DOHH2 (cell line): ENCODE measurements around the gene RANBP3.

ENCODE experiments used
- H3F3A ChIP-seq: fragments of 200-600 bp; sonication (generic), shearing (Covaris generic); 2 replicates; pipeline ENCODE4 v1.6.0; 2016; ENCODE audit warnings: antibody characterized with exemption, mild to moderate bottlenecking; ENCODE audit not compliant: control insufficient read depth, insufficient read depth
- H3K27ac ChIP-seq: fragments of 200-600 bp; sonication (generic); 2 replicates; pipeline ENCODE4 v1.5.1; 2014; ENCODE audit warnings: low read depth, mild to moderate bottlenecking, low read length, moderate library complexity
- H3K27me3 ChIP-seq: fragments of 200-600 bp; sonication (generic); 2 replicates; pipeline ENCODE4 v1.6.1; 2014; ENCODE audit warnings: mild to moderate bottlenecking, low read length, mixed read lengths; ENCODE audit not compliant: control insufficient read depth
- H3K36me3 ChIP-seq: fragments of 200-600 bp; sonication (generic); 2 replicates; pipeline ENCODE4 v1.6.1; 2014; ENCODE audit warnings: mild to moderate bottlenecking, low read length, moderate library complexity, mixed read lengths; ENCODE audit not compliant: control insufficient read depth
- H3K4me1 ChIP-seq: fragments of 200-600 bp; sonication (generic); 2 replicates; pipeline ENCODE4 v1.6.1; 2014; ENCODE audit warnings: mild to moderate bottlenecking, low read length, mixed read lengths; ENCODE audit not compliant: control insufficient read depth
- H3K4me2 ChIP-seq: fragments of 200-600 bp; sonication (generic); 2 replicates; pipeline ENCODE4 v1.6.0; 2014; ENCODE audit warnings: mild to moderate bottlenecking, low read length, moderate library complexity
- H3K4me3 ChIP-seq: fragments of 200-600 bp; sonication (generic); 2 replicates; pipeline ENCODE4 v1.5.1; 2014; ENCODE audit warnings: mild to moderate bottlenecking, low read length, mixed read lengths
- H3K79me2 ChIP-seq: fragments of 200-600 bp; sonication (generic); 2 replicates; pipeline ENCODE4 v1.6.1; 2014; ENCODE audit warnings: mild to moderate bottlenecking, low read length, mixed read lengths; ENCODE audit not compliant: control insufficient read depth
- H3K9me2 ChIP-seq: fragments of 200-600 bp; sonication (generic); replicated peaks from 2 replicates; pipeline ENCODE4 v1.6.1; 2014; ENCODE audit warnings: mild to moderate bottlenecking, low read length, mixed read lengths; ENCODE audit not compliant: control insufficient read depth
- H3K9me3 ChIP-seq: fragments of 200-600 bp; sonication (generic); 2 replicates; pipeline ENCODE4 v1.6.1; 2014; ENCODE audit warnings: antibody characterized with exemption, low read length, mixed read lengths; ENCODE audit not compliant: control insufficient read depth, insufficient read depth
- H4K20me1 ChIP-seq: fragments of 200-600 bp; sonication (generic); 2 replicates; pipeline ENCODE4 v1.6.0; 2014; ENCODE audit warnings: low read depth, mild to moderate bottlenecking, antibody characterized with exemption, low read length, moderate library complexity; ENCODE audit not compliant: control insufficient read depth, insufficient read depth
- EZH2phosphoT487 ChIP-seq: fragments of 200-600 bp; sonication (generic); IDR thresholded peaks from 2 replicates; pipeline ENCODE4 v1.6.1; 2017; ENCODE audit warnings: borderline replicate concordance, mild to moderate bottlenecking, antibody characterized with exemption, low read length, moderate library complexity, mixed read lengths
- TF ChIP-seq, protein P1 (sequence below): fragments of 200-600 bp; sonication (generic); IDR thresholded peaks from one replicate; pipeline ENCODE4 v1.5.1; 2014; ENCODE audit warnings: antibody characterized with exemption, mild to moderate bottlenecking, low read depth, low read length; ENCODE audit not compliant: poor library complexity, severe bottlenecking

RANBP3 gene

DNA sequence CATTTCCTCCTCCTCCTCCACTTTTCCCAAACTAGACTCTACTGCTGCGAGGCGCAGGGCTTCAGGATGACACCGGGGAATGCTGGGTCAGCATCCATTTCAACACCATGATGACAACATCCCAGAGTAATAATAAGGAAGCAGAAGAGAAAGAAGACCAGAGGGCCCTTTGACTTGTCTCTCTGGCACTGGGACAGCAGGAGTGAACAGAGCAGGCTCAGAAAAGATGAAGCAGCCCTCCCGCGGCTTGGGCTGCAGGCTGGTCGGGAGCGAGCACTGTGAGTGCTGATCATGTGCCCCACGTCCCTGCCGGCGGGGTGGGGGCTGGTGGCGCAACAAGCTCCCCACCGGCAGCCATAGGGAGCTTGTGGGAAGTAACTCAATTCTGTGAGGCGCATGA is 30.5 kb downstream of the RANBP3 start:
- Histone ChIP-seq H3K79me2 (peaks cover 96% of the 10 kb centered on the region), H3F3A (no peaks in the 10 kb centered on the region), H3K36me3 (peaks cover 52% of the 10 kb centered on the region), H3K27ac (no peak overlapping the region), H3K9me3 (no peaks in the 10 kb centered on the region), H3K4me1 (peaks cover 13% of the 10 kb centered on the region), H3K9me2 (no peaks in the 10 kb centered on the region), H4K20me1 (peaks cover 25% of the 10 kb centered on the region; the same call in 1 of the 2 replicates), H3K27me3 (no peaks in the 10 kb centered on the region), H3K4me3 (no peak overlapping the region), H3K4me2 (no peak overlapping the region)
- no peak for TF ChIP-seq EZH2phosphoT487
- TF ChIP-seq, protein P1, sequence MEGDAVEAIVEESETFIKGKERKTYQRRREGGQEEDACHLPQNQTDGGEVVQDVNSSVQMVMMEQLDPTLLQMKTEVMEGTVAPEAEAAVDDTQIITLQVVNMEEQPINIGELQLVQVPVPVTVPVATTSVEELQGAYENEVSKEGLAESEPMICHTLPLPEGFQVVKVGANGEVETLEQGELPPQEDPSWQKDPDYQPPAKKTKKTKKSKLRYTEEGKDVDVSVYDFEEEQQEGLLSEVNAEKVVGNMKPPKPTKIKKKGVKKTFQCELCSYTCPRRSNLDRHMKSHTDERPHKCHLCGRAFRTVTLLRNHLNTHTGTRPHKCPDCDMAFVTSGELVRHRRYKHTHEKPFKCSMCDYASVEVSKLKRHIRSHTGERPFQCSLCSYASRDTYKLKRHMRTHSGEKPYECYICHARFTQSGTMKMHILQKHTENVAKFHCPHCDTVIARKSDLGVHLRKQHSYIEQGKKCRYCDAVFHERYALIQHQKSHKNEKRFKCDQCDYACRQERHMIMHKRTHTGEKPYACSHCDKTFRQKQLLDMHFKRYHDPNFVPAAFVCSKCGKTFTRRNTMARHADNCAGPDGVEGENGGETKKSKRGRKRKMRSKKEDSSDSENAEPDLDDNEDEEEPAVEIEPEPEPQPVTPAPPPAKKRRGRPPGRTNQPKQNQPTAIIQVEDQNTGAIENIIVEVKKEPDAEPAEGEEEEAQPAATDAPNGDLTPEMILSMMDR: no peak

DNA sequence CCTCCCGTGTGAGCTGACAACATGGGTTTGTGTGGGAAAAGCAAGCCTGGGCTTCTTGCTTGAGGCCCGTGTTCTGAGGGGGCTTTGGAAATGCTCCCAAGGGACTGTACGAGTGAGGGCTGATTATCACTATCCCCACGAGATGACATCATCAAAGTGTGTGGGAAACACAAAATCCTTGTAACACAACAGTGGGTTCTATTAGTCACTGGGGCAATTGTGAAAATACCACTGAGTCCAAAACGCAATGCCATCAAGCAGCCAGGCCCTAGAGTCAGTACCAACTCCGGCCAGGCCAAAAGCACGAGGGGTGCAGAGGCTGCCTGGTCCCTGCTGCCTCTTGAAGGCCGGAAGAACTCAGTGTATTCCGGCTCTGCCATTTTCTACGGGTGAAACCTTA is 34.3 kb downstream of the RANBP3 start:
- no peaks in the 10 kb centered on the region for H3K9me2 ChIP-seq
- no peak overlapping the region for H3K4me3 ChIP-seq
- no peaks in the 10 kb centered on the region for H3K27me3 ChIP-seq
- H3K79me2 ChIP-seq: peaks cover 72% of the 10 kb centered on the region
- no peaks in the 10 kb centered on the region for H3K4me1 ChIP-seq
- H3K36me3 ChIP-seq: peaks cover 42% of the 10 kb centered on the region
- no peak overlapping the region for H3K4me2 ChIP-seq
- H3K9me3 ChIP-seq: no peaks in the 10 kb centered on the region
- no peaks in the 10 kb centered on the region for H3F3A ChIP-seq
- H4K20me1 ChIP-seq: peaks cover 12% of the 10 kb centered on the region; the same call in 1 of the 2 replicates
- H3K27ac ChIP-seq: no peak overlapping the region
- TF ChIP-seq, protein P1: no peak
- no peak for TF ChIP-seq EZH2phosphoT487

DNA sequence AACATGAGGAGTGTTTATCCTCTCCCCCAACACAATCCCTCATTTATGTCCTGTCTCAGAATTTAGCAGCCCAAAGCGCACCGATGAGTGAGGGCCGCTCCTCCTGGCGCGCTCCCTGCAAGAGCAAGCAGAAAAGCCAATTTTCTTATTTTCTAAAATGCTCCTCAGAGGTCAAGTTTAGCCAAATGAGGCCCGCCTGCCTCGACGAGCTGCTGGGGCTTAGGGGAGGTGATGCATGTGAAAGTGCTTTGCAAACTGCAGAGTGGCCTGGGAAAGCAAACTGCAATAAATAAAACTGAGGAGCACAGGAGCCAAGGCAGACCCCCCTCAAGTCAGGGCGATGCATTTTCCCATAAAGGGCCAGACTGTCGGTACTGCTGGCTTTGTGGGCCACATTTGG is 34.9 kb downstream of the RANBP3 start:
- Histone ChIP-seq H3K9me2 (no peaks in the 10 kb centered on the region), H3K9me3 (no peaks in the 10 kb centered on the region), H3F3A (no peaks in the 10 kb centered on the region), H3K27me3 (no peaks in the 10 kb centered on the region), H3K27ac (no peak overlapping the region), H3K79me2 (peaks cover 67% of the 10 kb centered on the region), H3K4me2 (no peak overlapping the region), H3K4me3 (no peak overlapping the region), H3K4me1 (no peaks in the 10 kb centered on the region), H3K36me3 (peaks cover 39% of the 10 kb centered on the region), H4K20me1 (peaks cover 12% of the 10 kb centered on the region; the same call in 1 of the 2 replicates)
- TF ChIP-seq, protein P1: no peak
- TF ChIP-seq EZH2phosphoT487: no peak

DNA sequence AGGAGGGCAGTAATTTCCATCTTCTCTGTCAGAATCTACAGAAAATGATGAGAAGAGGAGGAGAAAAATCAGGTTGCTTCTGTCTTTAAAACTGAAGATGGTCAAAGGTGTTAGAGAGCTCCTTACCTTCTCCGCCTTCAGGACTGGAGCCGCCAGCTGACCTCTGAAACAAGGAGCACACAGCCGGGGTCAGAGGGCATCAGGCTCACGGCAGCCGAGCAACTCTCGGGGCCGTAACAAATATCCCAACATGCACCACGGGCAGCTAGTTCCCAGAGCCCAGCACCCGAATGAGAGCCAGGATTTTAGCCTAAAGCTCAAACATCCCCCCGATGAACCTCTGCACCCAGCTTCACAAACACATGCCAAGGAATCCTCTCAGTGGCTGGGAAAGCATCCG is 36.3 kb downstream of the RANBP3 start:
- Histone ChIP-seq H3K9me3 (no peaks in the 10 kb centered on the region), H3F3A (no peaks in the 10 kb centered on the region), H3K27ac (no peak overlapping the region), H3K27me3 (no peaks in the 10 kb centered on the region), H3K9me2 (no peaks in the 10 kb centered on the region), H3K4me1 (no peaks in the 10 kb centered on the region), H3K36me3 (peaks cover 49% of the 10 kb centered on the region), H3K4me3 (no peak overlapping the region), H3K4me2 (no peak overlapping the region), H3K79me2 (peaks cover 65% of the 10 kb centered on the region), H4K20me1 (peaks cover 12% of the 10 kb centered on the region; the same call in 1 of the 2 replicates)
- TF ChIP-seq EZH2phosphoT487: no peak
- TF ChIP-seq, protein P1: no peak
